Ectodermal cell (in vitro differentiated cells): ENCODE results near the gene NOS3.

Source experiments
- H3K27ac ChIP-seq: 2 replicates; pipeline ENCODE4 v1.7.0; 2013; ENCODE audit warnings: mild to moderate bottlenecking, low read depth, low read length; ENCODE audit not compliant: insufficient read depth, poor library complexity, severe bottlenecking
- H3K27me3 ChIP-seq: 2 replicates; pipeline ENCODE4 v1.7.0; 2013; ENCODE audit warnings: mild to moderate bottlenecking, low read length; ENCODE audit not compliant: insufficient read depth, control insufficient read depth, poor library complexity, severe bottlenecking
- H3K36me3 ChIP-seq: one replicate; pipeline ENCODE4 v1.7.0; 2013; ENCODE audit warnings: low read length; ENCODE audit not compliant: control insufficient read depth, insufficient read depth
- H3K4me1 ChIP-seq: one replicate; pipeline ENCODE4 v1.7.0; 2013; ENCODE audit warnings: low read length; ENCODE audit not compliant: control insufficient read depth, insufficient read depth
- H3K4me3 ChIP-seq: 2 replicates; pipeline ENCODE4 v1.7.0; 2013; ENCODE audit warnings: low read depth, low read length, control low read depth; ENCODE audit not compliant: insufficient read depth
- H3K9me3 ChIP-seq: 2 replicates; pipeline ENCODE4 v1.7.0; 2013; ENCODE audit warnings: mild to moderate bottlenecking, low read length, moderate library complexity; ENCODE audit not compliant: control insufficient read depth
- WGBS, 2 experiments: methylation state at CpG; one replicate each; pipeline ENCODE4 v1.1.7; 2013; ENCODE audit warnings: missing lambda C conversion rate in 2 of 2; 5-methylcytosine and 5-hydroxymethylcytosine counted together

Gene NOS3

GRCh38 chr7:150958597-150958996, 32.2 kb upstream of the NOS3 start:
- H3K4me1 ChIP-seq: peaks cover 29% of the 10 kb centered on the region
- 93 to 95% methylated on average over 13 of the region's 13 CpGs for WGBS, 2 experiments
- no peak overlapping the region for H3K4me3 ChIP-seq
- no peaks in the 10 kb centered on the region for H3K27me3 ChIP-seq
- H3K9me3 ChIP-seq: no peaks in the 10 kb centered on the region
- H3K27ac ChIP-seq: no peak overlapping the region
- no peaks in the 10 kb centered on the region for H3K36me3 ChIP-seq

DNA sequence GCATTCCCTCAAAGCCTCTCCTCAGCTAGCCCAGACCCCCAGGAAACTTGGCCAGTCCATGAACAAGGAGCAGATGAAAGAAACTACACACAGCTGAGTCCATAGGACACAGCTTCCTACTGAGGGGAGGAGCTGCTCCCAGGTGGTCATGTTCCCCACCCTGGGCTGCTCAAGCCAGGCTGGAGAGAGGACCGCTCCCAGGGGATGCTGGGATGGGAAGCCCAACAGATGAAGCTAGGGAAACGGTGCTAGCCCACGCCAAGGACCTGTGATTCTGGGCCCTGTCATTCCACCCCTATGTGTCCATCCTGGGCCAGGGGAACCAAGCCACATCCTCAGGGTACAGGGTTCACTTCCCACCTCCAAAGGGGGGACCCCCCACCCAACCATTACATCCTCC, 31.7 kb upstream of the NOS3 start:
- no peaks in the 10 kb centered on the region for H3K27me3 ChIP-seq
- H3K9me3 ChIP-seq: no peaks in the 10 kb centered on the region
- H3K4me3 ChIP-seq: no peak overlapping the region
- no peak overlapping the region for H3K27ac ChIP-seq
- 90% methylated on average over 3 of the region's 3 CpGs for WGBS, 2 experiments
- no peaks in the 10 kb centered on the region for H3K36me3 ChIP-seq
- H3K4me1 ChIP-seq: peaks cover 27% of the 10 kb centered on the region

GRCh38 chr7:150959739-150960734, 30.8 kb upstream of the NOS3 start:
- Histone ChIP-seq H3K27ac (no peak overlapping the region), H3K36me3 (no peaks in the 10 kb centered on the region), H3K9me3 (no peaks in the 10 kb centered on the region), H3K4me3 (no peak overlapping the region), H3K4me1 (peaks cover 26% of the 10 kb centered on the region), H3K27me3 (no peaks in the 10 kb centered on the region)
- 92 to 95% methylated on average over 24 of the region's 24 CpGs for WGBS, 2 experiments

- H3K27me3 ChIP-seq: no peaks in the 10 kb centered on the region
- WGBS, 2 experiments: 84 to 85% methylated on average over 17 of the region's 17 CpGs
- H3K9me3 ChIP-seq: no peaks in the 10 kb centered on the region
- H3K4me1 ChIP-seq: peaks cover 16% of the 10 kb centered on the region
- H3K4me3 ChIP-seq: no peak overlapping the region
- H3K27ac ChIP-seq: no peak overlapping the region
- no peaks in the 10 kb centered on the region for H3K36me3 ChIP-seq
Measured at GRCh38 chr7:150961510-150962289, 29.1 kb upstream of the NOS3 start.

GRCh38 chr7:150962290-150962552, 28.6 kb upstream of the NOS3 start:
- no peak overlapping the region for H3K4me3 ChIP-seq
- H3K9me3 ChIP-seq: no peaks in the 10 kb centered on the region
- H3K27me3 ChIP-seq: no peaks in the 10 kb centered on the region
- 86 to 91% methylated on average over 2 of the region's 2 CpGs for WGBS, 2 experiments
- no peaks in the 10 kb centered on the region for H3K36me3 ChIP-seq
- no peak overlapping the region for H3K27ac ChIP-seq
- H3K4me1 ChIP-seq: peaks cover 16% of the 10 kb centered on the region

- Histone ChIP-seq H3K9me3 (no peaks in the 10 kb centered on the region), H3K27ac (no peak overlapping the region), H3K27me3 (no peaks in the 10 kb centered on the region), H3K4me1 (peaks cover 16% of the 10 kb centered on the region), H3K36me3 (no peaks in the 10 kb centered on the region), H3K4me3 (no peak overlapping the region)
- WGBS, 2 experiments: 52 to 56% methylated on average over 22 to 23 of the region's 23 CpGs
Measured at GRCh38 chr7:150962553-150963399, 28.0 kb upstream of the NOS3 start.

- no peaks in the 10 kb centered on the region for H3K9me3 ChIP-seq
- H3K27me3 ChIP-seq: no peaks in the 10 kb centered on the region
- no peak overlapping the region for H3K27ac ChIP-seq
- peaks cover 22% of the 10 kb centered on the region for H3K4me1 ChIP-seq
- H3K4me3 ChIP-seq: no peak overlapping the region
- 85 to 87% methylated on average over 18 of the region's 18 CpGs for WGBS, 2 experiments
- H3K36me3 ChIP-seq: no peaks in the 10 kb centered on the region
Measured at GRCh38 chr7:150963707-150964559, 26.9 kb upstream of the NOS3 start.

DNA sequence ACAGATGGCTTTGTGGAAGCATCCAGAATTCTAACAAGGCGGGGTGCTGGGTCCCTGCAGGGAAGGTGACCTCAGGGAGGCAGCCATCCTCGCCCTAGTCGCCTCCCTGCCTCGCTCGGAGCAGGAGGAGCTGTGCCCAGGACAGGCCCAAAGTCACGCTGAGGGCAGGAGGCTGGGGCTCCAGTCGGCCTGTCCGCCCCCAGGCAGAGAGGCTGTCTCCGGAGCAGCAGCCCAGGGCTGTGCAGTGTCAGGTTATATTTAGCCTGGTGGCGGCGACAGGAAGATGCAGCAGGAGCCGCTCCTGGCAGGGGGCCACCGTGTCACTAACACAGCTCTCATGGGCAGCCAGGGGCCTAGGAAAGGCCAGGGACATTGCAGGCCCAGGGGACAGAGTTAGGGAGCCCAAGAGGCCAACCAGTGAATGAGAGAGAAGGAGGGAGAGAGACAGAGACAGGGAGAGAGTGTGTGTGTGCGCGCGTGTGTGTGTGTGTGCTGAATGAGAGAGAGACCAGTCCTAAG, 26.2 kb upstream of the NOS3 start:
- 75 to 80% methylated on average over 16 of the region's 16 CpGs for WGBS, 2 experiments
- H3K4me3 ChIP-seq: no peak overlapping the region

DNA sequence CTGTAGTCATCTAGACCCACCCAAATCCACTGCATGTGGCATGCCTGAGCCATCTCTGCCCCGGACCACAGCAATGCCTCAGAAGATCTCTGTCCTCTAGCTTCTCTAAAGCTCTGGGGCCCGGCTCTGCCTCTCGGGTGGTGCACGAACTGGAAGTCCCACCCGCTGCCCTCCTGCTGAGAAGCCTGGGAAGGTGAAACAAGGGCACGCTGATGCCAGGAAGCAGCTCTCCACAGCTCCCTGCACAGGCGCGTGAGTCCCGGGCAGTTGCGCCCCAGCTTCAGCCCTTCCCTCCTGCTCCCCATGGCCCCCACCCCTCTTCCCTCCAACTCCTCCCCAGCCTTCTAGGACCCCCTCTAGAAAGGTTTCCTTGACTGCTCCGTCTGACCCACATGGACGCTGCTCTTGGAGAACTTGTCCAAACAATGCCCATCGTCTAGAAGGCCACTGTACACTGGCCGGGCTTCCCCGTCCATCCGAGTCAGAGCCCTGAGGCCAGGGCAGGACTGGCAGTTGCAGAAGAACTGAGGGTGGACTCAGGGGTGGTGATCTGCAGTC, 25.5 kb upstream of the NOS3 start:
- H3K9me3 ChIP-seq: no peaks in the 10 kb centered on the region
- H3K4me1 ChIP-seq: peaks cover 36% of the 10 kb centered on the region
- WGBS, 2 experiments: 89 to 93% methylated on average over 16 of the region's 16 CpGs
- H3K27ac ChIP-seq: no peak overlapping the region
- H3K36me3 ChIP-seq: no peaks in the 10 kb centered on the region
- no peaks in the 10 kb centered on the region for H3K27me3 ChIP-seq
- no peak overlapping the region for H3K4me3 ChIP-seq

More for the DNA sequence above, 26.2 kb upstream of the NOS3 start:
- peaks cover 29% of the 10 kb centered on the region for H3K4me1 ChIP-seq
- H3K27me3 ChIP-seq: no peaks in the 10 kb centered on the region
- H3K27ac ChIP-seq: no peak overlapping the region
- no peaks in the 10 kb centered on the region for H3K9me3 ChIP-seq
- H3K36me3 ChIP-seq: no peaks in the 10 kb centered on the region
